DND-41 (cell line): Measurements from ENCODE around the gene DOCK9.

ENCODE experiments used
- ATAC-seq: fragments of 200-7000 bp; cut with Tn5 transposase; 3 replicates; pipeline ENCODE4 v1.9.1; 2021; ENCODE audit warnings: low read depth; ENCODE audit not compliant: insufficient read depth
- DNase-seq: peaks from one replicate; pipeline ENCODE4 v3.0.0-alpha.2; 2020
- H2AFZ ChIP-seq: 2 replicates; pipeline ENCODE4 v1.6.0; 2012; ENCODE audit warnings: low read depth, low read length
- H3K27ac ChIP-seq: 2 replicates; pipeline ENCODE4 v1.5.1; 2012; ENCODE audit warnings: low read length, inconsistent platforms
- H3K27me3 ChIP-seq: fragments of 200-600 bp; sonication (generic); 2 replicates; pipeline ENCODE4 v1.6.0; 2012; ENCODE audit warnings: low read length, mild to moderate bottlenecking, inconsistent platforms; ENCODE audit not compliant: insufficient read depth, poor library complexity
- H3K36me3 ChIP-seq: 2 replicates; pipeline ENCODE4 v1.5.1; 2012; ENCODE audit warnings: low read length, inconsistent platforms; ENCODE audit not compliant: insufficient read depth
- H3K4me1 ChIP-seq: 2 replicates; pipeline ENCODE4 v1.5.1; 2012; ENCODE audit warnings: mild to moderate bottlenecking, low read length; ENCODE audit not compliant: insufficient read depth
- H3K4me2 ChIP-seq: 2 replicates; pipeline ENCODE4 v1.6.0; 2012; ENCODE audit warnings: mild to moderate bottlenecking, moderate library complexity, low read length, inconsistent platforms; ENCODE audit not compliant: insufficient read depth
- H3K4me3 ChIP-seq, 2 experiments: fragments of 200-600 bp in 1 of 2; shearing (Covaris generic) in 1 of 2; 2 replicates each; pipeline ENCODE4 v1.5.1; 2012 to 2016; ENCODE audit warnings: inconsistent platforms in 2 of 2, low read length in 2 of 2, mild to moderate bottlenecking in 2 of 2, low read depth in 1 of 2, moderate library complexity in 1 of 2
- H3K79me2 ChIP-seq: 2 replicates; pipeline ENCODE4 v1.6.0; 2012; ENCODE audit warnings: low read length, inconsistent platforms; ENCODE audit not compliant: insufficient read depth
- H3K9ac ChIP-seq: 2 replicates; pipeline ENCODE4 v1.6.0; 2012; ENCODE audit warnings: low read depth, mild to moderate bottlenecking, inconsistent platforms, low read length, moderate library complexity
- H3K9me3 ChIP-seq: 2 replicates; pipeline ENCODE4 v1.5.1; 2012; ENCODE audit warnings: low read length, moderate library complexity, mild to moderate bottlenecking, inconsistent platforms; ENCODE audit not compliant: insufficient read depth, severe bottlenecking
- H4K20me1 ChIP-seq: 2 replicates; pipeline ENCODE4 v1.6.0; 2012; ENCODE audit warnings: low read length; ENCODE audit not compliant: insufficient read depth
- CTCF ChIP-seq: IDR thresholded peaks from 2 replicates; pipeline ENCODE4 v1.5.1; 2012; ENCODE audit warnings: borderline replicate concordance, low read length, moderate library complexity, mild to moderate bottlenecking; ENCODE audit not compliant: poor library complexity, severe bottlenecking; ENCODE audit errors: extremely low read depth
- EZH2 ChIP-seq: IDR thresholded peaks from 3 replicates; pipeline ENCODE4 v1.6.1; 2012; ENCODE audit warnings: borderline replicate concordance, low read depth, mild to moderate bottlenecking, moderate library complexity, low read length, inconsistent platforms; ENCODE audit not compliant: severe bottlenecking

The DOCK9 gene

DNA sequence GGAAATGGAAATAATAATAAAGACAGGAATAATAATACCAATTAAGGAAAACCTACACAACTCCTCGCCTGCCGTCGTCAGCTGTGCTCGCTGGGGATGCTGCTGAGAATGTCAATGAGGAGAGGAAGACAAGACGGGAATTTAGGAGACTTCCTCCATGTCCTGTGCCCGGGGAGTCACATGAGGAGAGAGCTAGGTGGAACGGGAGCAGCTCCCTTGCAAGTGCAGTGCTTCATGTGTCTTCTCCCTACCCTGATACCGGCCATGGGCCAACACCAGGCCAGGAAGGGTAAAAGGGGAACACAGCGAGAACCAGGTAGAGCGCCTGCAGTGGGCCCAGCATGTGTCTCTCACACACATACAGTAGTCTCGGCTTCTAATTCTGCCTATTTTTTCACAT lies 11.8 kb downstream of the DOCK9 start:
- peaks cover 8% of the 10 kb centered on the region for H3K79me2 ChIP-seq
- no peaks in the 10 kb centered on the region for H3K4me1 ChIP-seq
- no peaks in the 10 kb centered on the region for H4K20me1 ChIP-seq
- ATAC-seq (no peak), DNase-seq (no peak)
- H3K9me3 ChIP-seq: no peaks in the 10 kb centered on the region
- no peak overlapping the region for H3K27ac ChIP-seq
- H3K9ac ChIP-seq: no peak overlapping the region
- TF ChIP-seq EZH2: no peak
- no peak for TF ChIP-seq CTCF
- no peak overlapping the region for H3K4me3 ChIP-seq
- H2AFZ ChIP-seq: no peak overlapping the region
- H3K36me3 ChIP-seq: no peaks in the 10 kb centered on the region
- H3K4me2 ChIP-seq: no peak overlapping the region
- H3K27me3 ChIP-seq: no peaks in the 10 kb centered on the region

DNA sequence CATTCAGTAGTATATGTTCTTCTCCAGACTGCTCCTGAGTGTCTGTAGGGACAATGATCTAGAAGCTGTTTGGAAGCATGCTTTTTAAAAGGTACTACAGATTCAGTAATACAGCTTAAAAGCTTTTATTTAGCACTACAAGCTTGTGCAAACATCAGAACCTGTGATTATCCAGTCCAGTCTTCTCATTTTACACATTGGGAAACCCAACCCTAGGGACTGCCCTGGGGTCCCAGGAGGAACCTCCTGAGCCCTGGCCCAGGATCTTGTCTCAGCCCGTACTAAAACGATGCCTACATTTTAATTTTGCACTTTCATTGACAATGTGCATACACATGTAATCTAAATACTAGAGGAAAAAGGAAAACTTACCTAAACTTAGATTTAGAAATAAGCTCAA lies 12.5 kb downstream of the DOCK9 start:
- H3K4me3 ChIP-seq: no peak overlapping the region
- no peak for TF ChIP-seq CTCF
- H3K9ac ChIP-seq: no peak overlapping the region
- no peaks in the 10 kb centered on the region for H3K36me3 ChIP-seq
- H3K27ac ChIP-seq: no peak overlapping the region
- H3K79me2 ChIP-seq: peaks cover 6% of the 10 kb centered on the region
- no peaks in the 10 kb centered on the region for H3K9me3 ChIP-seq
- no peak overlapping the region for H3K4me2 ChIP-seq
- H4K20me1 ChIP-seq: no peaks in the 10 kb centered on the region
- no peaks in the 10 kb centered on the region for H3K4me1 ChIP-seq
- DNase-seq (no peak), ATAC-seq (no peak)
- no peak overlapping the region for H2AFZ ChIP-seq
- no peaks in the 10 kb centered on the region for H3K27me3 ChIP-seq

- no peak for ATAC-seq
- DNase-seq: no peak
- Histone ChIP-seq H3K9ac (no peak overlapping the region), H3K4me1 (no peaks in the 10 kb centered on the region), H2AFZ (no peak overlapping the region), H4K20me1 (no peaks in the 10 kb centered on the region), H3K4me3 (no peak overlapping the region), H3K79me2 (peaks cover 4% of the 10 kb centered on the region; the same call in 1 of the 2 replicates), H3K27ac (no peak overlapping the region), H3K36me3 (no peaks in the 10 kb centered on the region), H3K9me3 (no peaks in the 10 kb centered on the region), H3K27me3 (no peaks in the 10 kb centered on the region), H3K4me2 (no peak overlapping the region)
- no peak for TF ChIP-seq EZH2
These were observed 13.9 kb downstream of the DOCK9 start for GRCh38 chr13:98963917-98964316.

GRCh38 chr13:98962901-98963590 lies 14.8 kb downstream of the DOCK9 start:
- H3K27me3 ChIP-seq: no peaks in the 10 kb centered on the region
- DNase-seq (no peak), ATAC-seq (no peak)
- H3K27ac ChIP-seq: no peak overlapping the region
- no peak for TF ChIP-seq EZH2
- H3K9me3 ChIP-seq: no peaks in the 10 kb centered on the region
- H3K4me3 ChIP-seq: no peak overlapping the region
- peaks cover 4% of the 10 kb centered on the region; the same call in 1 of the 2 replicates for H3K4me1 ChIP-seq
- no peak overlapping the region for H2AFZ ChIP-seq
- H3K9ac ChIP-seq: no peak overlapping the region
- no peak overlapping the region for H3K4me2 ChIP-seq
- no peaks in the 10 kb centered on the region for H3K36me3 ChIP-seq
- peaks cover 4% of the 10 kb centered on the region; the same call in 1 of the 2 replicates for H3K79me2 ChIP-seq
- H4K20me1 ChIP-seq: no peaks in the 10 kb centered on the region
